ENCODE measurements around the gene MICALL1.
A peak's percentile ranks its signal among the peaks of the same experiment; 100 is the strongest.

The MICALL1 gene

DNA sequence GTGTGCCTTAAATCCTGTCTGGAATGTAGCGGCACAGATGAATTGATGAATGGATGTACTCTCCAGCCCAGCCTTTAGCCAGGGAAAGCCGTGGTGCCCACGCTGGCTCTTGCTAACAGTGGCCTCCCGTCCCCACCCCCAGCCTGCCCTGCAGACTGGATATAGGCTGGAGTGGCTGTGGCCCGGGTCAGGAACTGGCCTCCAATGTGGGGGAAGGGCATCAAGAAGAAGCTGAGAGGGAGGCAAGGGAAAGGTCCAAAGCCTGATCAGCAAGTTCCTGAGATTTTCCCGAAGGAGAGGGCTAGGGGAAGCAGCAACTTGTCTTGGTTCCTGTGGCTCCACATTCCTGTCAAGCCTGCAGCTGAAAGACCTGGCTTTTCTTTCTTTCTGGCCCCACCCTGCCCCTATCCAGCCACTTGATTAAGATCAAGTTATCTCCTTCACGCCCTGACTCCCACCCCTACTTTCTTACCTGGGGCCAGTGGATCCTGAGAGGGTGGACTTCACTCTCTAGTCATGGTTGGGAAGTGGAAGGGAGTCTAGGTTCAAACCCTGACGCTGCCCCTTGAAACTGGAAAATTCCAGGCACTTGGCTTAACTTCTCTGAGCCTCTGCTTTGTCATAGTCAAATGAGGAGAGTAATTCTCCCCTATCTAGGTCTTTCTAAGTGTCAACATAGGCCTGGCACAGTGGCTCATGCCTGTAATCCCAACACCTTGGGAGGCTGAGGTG lies 11.0 kb upstream of the MICALL1 start:
- in situ Hi-C loops (cut with HindIII; ENCODE audit: low sequenced_read_pairs) = no loop called here
- no peak overlapping the region for H3K4me3 ChIP-seq (ENCODE audit: low read depth, low read length)
- TF ChIP-seq, protein P1, sequence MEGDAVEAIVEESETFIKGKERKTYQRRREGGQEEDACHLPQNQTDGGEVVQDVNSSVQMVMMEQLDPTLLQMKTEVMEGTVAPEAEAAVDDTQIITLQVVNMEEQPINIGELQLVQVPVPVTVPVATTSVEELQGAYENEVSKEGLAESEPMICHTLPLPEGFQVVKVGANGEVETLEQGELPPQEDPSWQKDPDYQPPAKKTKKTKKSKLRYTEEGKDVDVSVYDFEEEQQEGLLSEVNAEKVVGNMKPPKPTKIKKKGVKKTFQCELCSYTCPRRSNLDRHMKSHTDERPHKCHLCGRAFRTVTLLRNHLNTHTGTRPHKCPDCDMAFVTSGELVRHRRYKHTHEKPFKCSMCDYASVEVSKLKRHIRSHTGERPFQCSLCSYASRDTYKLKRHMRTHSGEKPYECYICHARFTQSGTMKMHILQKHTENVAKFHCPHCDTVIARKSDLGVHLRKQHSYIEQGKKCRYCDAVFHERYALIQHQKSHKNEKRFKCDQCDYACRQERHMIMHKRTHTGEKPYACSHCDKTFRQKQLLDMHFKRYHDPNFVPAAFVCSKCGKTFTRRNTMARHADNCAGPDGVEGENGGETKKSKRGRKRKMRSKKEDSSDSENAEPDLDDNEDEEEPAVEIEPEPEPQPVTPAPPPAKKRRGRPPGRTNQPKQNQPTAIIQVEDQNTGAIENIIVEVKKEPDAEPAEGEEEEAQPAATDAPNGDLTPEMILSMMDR (IDR thresholded peaks at IDR 0.05; ENCODE audit: low read depth, low read length, missing control alignments) = no peak
- DNase-seq (ENCODE audit: low read depth) = no peak

DNA sequence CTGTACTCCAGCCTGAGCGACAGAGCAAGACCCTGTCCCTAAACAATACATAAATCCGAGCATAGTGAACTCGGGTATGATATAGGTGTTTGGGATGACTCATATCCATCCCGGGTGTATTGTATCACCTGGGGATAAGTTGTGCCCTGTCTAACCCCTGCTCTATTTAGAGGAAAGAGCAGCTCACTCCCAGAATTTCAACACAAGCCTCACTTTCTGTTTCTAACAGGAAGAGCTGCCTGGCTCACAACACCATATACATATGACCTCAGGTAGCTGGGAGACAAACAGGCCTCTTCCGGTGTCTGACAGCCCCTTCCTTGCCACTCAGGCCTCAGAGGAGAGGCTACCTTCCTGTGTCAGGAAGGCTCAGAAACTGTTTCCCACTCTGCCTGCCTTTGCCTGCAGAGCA lies 9.9 kb upstream of the MICALL1 start:
- no peak overlapping the region for H3K4me3 ChIP-seq (ENCODE audit: low read depth, low read length)
- no peak for DNase-seq (ENCODE audit: low read depth)
- TF ChIP-seq, protein P1 (IDR thresholded peaks at IDR 0.05; ENCODE audit: low read depth, low read length, missing control alignments) = no peak
- in situ Hi-C loops (cut with HindIII; ENCODE audit: low sequenced_read_pairs) = no loop called here

- H3K4me3 ChIP-seq (ENCODE audit: low read depth, low read length) = no peak overlapping the region
- TF ChIP-seq, protein P1 (IDR thresholded peaks at IDR 0.05; ENCODE audit: low read depth, low read length, missing control alignments) = no peak
- no peak for DNase-seq (ENCODE audit: low read depth)
- in situ Hi-C loops (cut with HindIII; ENCODE audit: low sequenced_read_pairs) = no loop called here
These were observed 9.2 kb upstream of the MICALL1 start for GRCh38 chr22:37896939-37897338.

DNA sequence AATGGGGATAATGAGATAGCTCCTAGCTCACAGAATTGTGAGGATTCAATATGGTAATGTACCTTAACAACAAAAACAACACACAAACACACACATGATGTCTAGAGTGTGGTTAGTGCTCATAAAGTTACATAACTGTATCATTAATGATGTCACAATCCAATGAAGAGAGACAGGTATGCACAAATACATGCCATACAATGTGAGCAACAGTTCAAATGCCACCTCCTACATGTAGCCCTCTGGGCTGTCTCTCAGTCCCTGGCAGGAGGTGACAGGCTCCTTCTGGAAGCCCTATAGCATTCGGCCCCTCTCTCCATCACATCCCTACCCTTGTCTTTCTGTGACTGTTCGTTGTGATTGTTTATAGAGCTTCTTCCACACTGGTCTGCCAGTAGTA lies 8.3 kb upstream of the MICALL1 start:
- in situ Hi-C loops (cut with HindIII; ENCODE audit: low sequenced_read_pairs) = no loop called here
- H3K4me3 ChIP-seq (ENCODE audit: low read depth, low read length) = no peak overlapping the region
- TF ChIP-seq, protein P1 (IDR thresholded peaks at IDR 0.05; ENCODE audit: low read depth, low read length, missing control alignments) = no peak
- no peak for DNase-seq (ENCODE audit: low read depth)

DNA sequence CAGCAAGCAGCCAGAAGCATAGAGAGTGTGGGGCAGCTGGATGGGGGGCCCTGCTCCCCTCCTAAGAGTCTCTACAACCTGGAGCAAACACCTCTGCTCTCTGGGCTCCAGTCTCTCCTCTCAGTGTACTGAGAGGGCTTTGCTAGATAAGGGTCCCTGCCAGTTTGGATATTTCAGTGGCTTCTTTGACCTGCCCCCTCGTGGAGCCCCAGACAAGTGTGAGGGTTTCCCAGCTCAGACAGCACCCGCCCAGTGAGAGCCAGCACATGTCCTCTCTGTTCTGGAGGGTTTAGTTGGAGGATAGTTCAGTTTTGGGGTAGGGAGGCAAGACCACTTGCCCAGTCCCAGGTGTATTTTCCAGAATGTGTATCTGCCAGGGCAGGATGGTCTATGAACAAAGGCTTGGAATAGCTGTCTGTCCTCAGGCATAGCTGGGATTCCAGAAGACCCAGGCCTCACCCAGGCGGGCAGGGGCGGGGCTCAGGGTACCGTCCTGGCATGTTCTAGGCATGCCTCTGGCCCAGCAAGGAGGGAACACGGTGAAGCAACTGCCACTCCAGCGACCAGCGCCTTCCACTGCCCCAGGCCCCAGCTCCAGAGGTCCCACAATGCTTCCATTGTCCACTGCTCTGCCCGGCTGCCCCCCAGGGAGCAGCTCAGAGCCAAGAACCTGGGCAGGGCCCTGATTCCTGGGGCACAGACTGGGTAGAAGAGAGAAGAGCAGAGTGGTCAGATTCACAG lies 7.5 kb upstream of the MICALL1 start:
- no peak overlapping the region for H3K4me3 ChIP-seq (ENCODE audit: low read depth, low read length)
- TF ChIP-seq, protein P1 (IDR thresholded peaks at IDR 0.05; ENCODE audit: low read depth, low read length, missing control alignments) = no peak
- no peak for DNase-seq (ENCODE audit: low read depth)
- in situ Hi-C loops (cut with HindIII; ENCODE audit: low sequenced_read_pairs) = no loop called here

GRCh38 chr22:37904572-37905533 lies 1.2 kb upstream of the MICALL1 start:
- peak overlapping the region; percentile 75 for H3K4me3 ChIP-seq (ENCODE audit: low read depth, low read length)
- DNase-seq (ENCODE audit: low read depth) = peak; percentile 88
- TF ChIP-seq, protein P1 (IDR thresholded peaks at IDR 0.05; ENCODE audit: low read depth, low read length, missing control alignments) = no peak
- in situ Hi-C loops (cut with HindIII; ENCODE audit: low sequenced_read_pairs) = no loop called here
